Parietal lobe (tissue), 2 donors: ENCODE data around the gene YDJC. TPM values are rescaled to one million over a fixed set of nuclear protein-coding genes. Genes with fewer than 3 reads are reported as not detected.

ENCODE experiments used
- small RNA-seq: library from RNA; depleted of rRNA; stranded (forward); fragments of <200 nt; gene quantifications from one replicate; pipeline ENCODE3, GENCODE V24; 2014; ENCODE audit warnings: low replicate concordance
- total RNA-seq: library from RNA; depleted of rRNA; stranded (reverse); fragments of >200 nt; gene quantifications from one replicate; pipeline ENCODE4 v1.2.3, GENCODE V29; 2014

The YDJC gene
- 9.4 TPM for total RNA-seq

GRCh38 chr22:21629255-21630149, at the start of gene YDJC:
Gene YDJC (minus strand): TSS chr22:21630022. CDS start chr22:21630014, 8 bp downstream.

GRCh38 chr22:21641789-21642583, 12.2 kb upstream of the YDJC start, which contains the start of gene SDF2L1:
Gene SDF2L1 (plus strand): TSS chr22:21642302. CDS start chr22:21642337, 35 bp downstream.

GRCh38 chr22:21632237-21632895, 2.5 kb upstream of the YDJC start, which contains the start of gene CCDC116:
Gene CCDC116 (plus strand): TSS chr22:21632760. CDS start chr22:21633182, 422 bp downstream.

Small RNA genes lying within 50 kb of the gene (small RNA-seq; reads per million reads assigned to genes)
- gene MIR301B: 6.5 reads per million, percentile 88 among the genes with 10 or more reads in this experiment

Other genes with a start within 250 kb of the YDJC start
- 0.63 TPM for gene RIMBP3B, start 246.3 kb downstream of the YDJC start, total RNA-seq
- gene HIC2, start 212.7 kb downstream of the YDJC start, total RNA-seq: 17.8 TPM
- gene TMEM191C, start 162.6 kb downstream of the YDJC start, total RNA-seq: 4.4 TPM
- gene RIMBP3C, start 78.6 kb downstream of the YDJC start, total RNA-seq: 1.3 TPM
- gene UBE2L3, start 62.3 kb downstream of the YDJC start, total RNA-seq: 30.0 TPM
- 0.31 TPM for gene CCDC116, start 2.7 kb upstream of the YDJC start, total RNA-seq
- gene SDF2L1, start 12.3 kb upstream of the YDJC start, total RNA-seq: 4.1 TPM
- gene PPIL2, start 36.0 kb upstream of the YDJC start, total RNA-seq: 61.7 TPM
- gene YPEL1, start 105.8 kb upstream of the YDJC start, total RNA-seq: 89.5 TPM
- gene MAPK1, start 237.6 kb upstream of the YDJC start, total RNA-seq: 77.9 TPM